GM23248 (cell line): Measurements from ENCODE around the gene PACSIN1. TPM values are rescaled to one million over a fixed set of nuclear protein-coding genes. Genes with fewer than 3 reads are reported as not detected.

Source experiments
- DNase-seq: peaks from one replicate; pipeline ENCODE4 v3.0.0-alpha.2; 2015
- H2AFZ ChIP-seq: fragments of 200-600 bp; sonication (generic); 2 replicates; pipeline ENCODE4 v1.6.1; 2016; ENCODE audit warnings: antibody characterized with exemption
- H3F3A ChIP-seq: fragments of 200-600 bp; sonication (generic); 2 replicates; pipeline ENCODE4 v1.6.1; 2016; ENCODE audit warnings: mild to moderate bottlenecking, antibody characterized with exemption, mixed run types; ENCODE audit not compliant: insufficient read depth
- H3K27ac ChIP-seq: fragments of 200-600 bp; sonication (generic); 2 replicates; pipeline ENCODE4 v1.5.1; 2016; ENCODE audit warnings: mild to moderate bottlenecking
- H3K27me3 ChIP-seq: fragments of 200-600 bp; sonication (generic); replicated peaks from 2 replicates; pipeline ENCODE4 v1.6.1; 2016; ENCODE audit warnings: mild to moderate bottlenecking; ENCODE audit not compliant: insufficient read depth
- H3K36me3 ChIP-seq: fragments of 200-600 bp; sonication (generic); 2 replicates; pipeline ENCODE4 v1.6.1; 2016; ENCODE audit warnings: low read depth, mild to moderate bottlenecking
- H3K4me1 ChIP-seq: fragments of 200-600 bp; sonication (generic); 2 replicates; pipeline ENCODE4 v1.6.1; 2016; ENCODE audit warnings: mild to moderate bottlenecking; ENCODE audit not compliant: insufficient read depth
- H3K4me2 ChIP-seq: fragments of 200-600 bp; sonication (generic); one replicate; pipeline ENCODE4 v1.6.1; 2016; ENCODE audit warnings: mild to moderate bottlenecking; ENCODE audit not compliant: unreplicated experiment
- H3K4me3 ChIP-seq: fragments of 200-600 bp; sonication (generic); 2 replicates; pipeline ENCODE4 v1.5.1; 2016; ENCODE audit warnings: mild to moderate bottlenecking
- H3K79me2 ChIP-seq: fragments of 200-600 bp; sonication (generic); 2 replicates; pipeline ENCODE4 v1.6.1; 2016; ENCODE audit warnings: mild to moderate bottlenecking; ENCODE audit not compliant: insufficient read depth
- H3K9ac ChIP-seq: fragments of 200-600 bp; sonication (generic); 2 replicates; pipeline ENCODE4 v1.6.1; 2016; ENCODE audit warnings: mild to moderate bottlenecking
- H3K9me2 ChIP-seq: fragments of 200-600 bp; sonication (generic); 2 replicates; pipeline ENCODE4 v1.6.1; 2016; ENCODE audit warnings: mixed run types, mild to moderate bottlenecking, moderate library complexity; ENCODE audit not compliant: insufficient read depth
- H3K9me3 ChIP-seq: fragments of 200-600 bp; sonication (generic); one replicate; pipeline ENCODE4 v1.6.1; 2017; ENCODE audit warnings: low read depth
- H4K20me1 ChIP-seq: fragments of 200-600 bp; sonication (generic); 2 replicates; pipeline ENCODE4 v1.6.0; 2016; ENCODE audit not compliant: insufficient read depth
- EZH2 ChIP-seq: fragments of 200-600 bp; sonication (generic); IDR thresholded peaks from 2 replicates; pipeline ENCODE4 v1.6.1; 2018; ENCODE audit warnings: antibody characterized with exemption, mild to moderate bottlenecking; ENCODE audit not compliant: insufficient read depth, poor library complexity, severe bottlenecking
- EZH2phosphoT487 ChIP-seq: fragments of 200-600 bp; sonication (generic); IDR thresholded peaks from 2 replicates; pipeline ENCODE4 v1.6.1; 2018; ENCODE audit warnings: antibody characterized with exemption, moderate library complexity, mild to moderate bottlenecking, low read depth; ENCODE audit not compliant: insufficient read depth
- WGBS, 2 experiments: methylation state at CpG; one replicate each; pipeline ENCODE4 v1.1.6; 2015 to 2017; ENCODE audit warnings: low lambda C conversion rate in 2 of 2, low coverage in 1 of 2; ENCODE audit errors: missing lambda C conversion rate in 2 of 2; 5-methylcytosine and 5-hydroxymethylcytosine counted together
- in situ Hi-C: fragments of 300-500 bp; cut with MboI; formaldehyde crosslinking; loops from 2 replicates; pipeline ENCODE4 v1.15.0; 2020
- polyA plus RNA-seq: library from polyadenylated mRNA; unstranded; fragments of >200 nt; fragmentation: Nextera tagmentation; extraction: Ambion mirVana; gene quantifications from 2 replicates; pipeline ENCODE4 v1.2.1, GENCODE V29; 2016
- total RNA-seq: library from RNA; depleted of rRNA; stranded (reverse); fragments of >200 nt; shearing (Covaris generic); gene quantifications from 2 replicates; pipeline ENCODE4 v1.2.3, GENCODE V29; 2014

PACSIN1 gene
- total and polyA plus RNA-seq, 2 experiments from 2014 or later, result not detected

- Histone ChIP-seq H3K27ac (peak overlapping the region; percentile 70), H3K36me3 (peaks cover 47% of the 10 kb centered on the region), H2AFZ (no peak overlapping the region), H3K9me3 (no peaks in the 10 kb centered on the region), H4K20me1 (no peaks in the 10 kb centered on the region), H3K4me3 (peak overlapping the region; percentile 82), H3K9ac (peak overlapping the region; percentile 92), H3K4me1 (0 out of 2 replicates have a peak, but pooled peaks cover 9% of the 10 kb centered on the region), H3K9me2 (no peaks in the 10 kb centered on the region), H3K79me2 (peaks cover 61% of the 10 kb centered on the region), H3K27me3 (no peaks in the 10 kb centered on the region), H3K4me2 (peak overlapping the region; percentile 98), H3F3A (peaks cover 52% of the 10 kb centered on the region)
- no peak for DNase-seq
- 68 to 74% methylated on average over 19 of the region's 19 CpGs for WGBS, 2 experiments
- TF ChIP-seq EZH2phosphoT487 (no peak), EZH2 (no peak)
- in situ Hi-C loops, result no loop called here
Measured at GRCh38 chr6:34424200-34425131, 41.4 kb upstream of the PACSIN1 start.

GRCh38 chr6:34425132-34425497, 40.8 kb upstream of the PACSIN1 start:
- Histone ChIP-seq H3K4me2 (peak overlapping the region; percentile 98), H3K36me3 (peaks cover 40% of the 10 kb centered on the region), H2AFZ (peak overlapping the region; percentile 88), H3K27me3 (no peaks in the 10 kb centered on the region), H3F3A (peaks cover 46% of the 10 kb centered on the region), H3K9me3 (no peaks in the 10 kb centered on the region), H4K20me1 (no peaks in the 10 kb centered on the region), H3K4me3 (peak overlapping the region; percentile 82), H3K9me2 (no peaks in the 10 kb centered on the region), H3K27ac (peak overlapping the region; percentile 70), H3K4me1 (0 out of 2 replicates have a peak, but pooled peaks cover 9% of the 10 kb centered on the region), H3K79me2 (peaks cover 55% of the 10 kb centered on the region), H3K9ac (peak overlapping the region; percentile 92)
- TF ChIP-seq EZH2phosphoT487, result no peak
- no peak for TF ChIP-seq EZH2
- in situ Hi-C loops, result no loop called here
- 2% methylated on average over 10 of the region's 10 CpGs for WGBS, 2 experiments
- peak; percentile 55 for DNase-seq

- H3F3A ChIP-seq, result peaks cover 41% of the 10 kb centered on the region
- peak within 1 kb of the TSS; percentile 92 for H3K9ac ChIP-seq
- H3K27ac ChIP-seq, result peak within 1 kb of the TSS; percentile 70
- TF ChIP-seq EZH2 (no peak), EZH2phosphoT487 (no peak)
- H3K9me3 ChIP-seq, result no peaks in the 10 kb centered on the region
- H2AFZ ChIP-seq, result peak within 1 kb of the TSS; percentile 88
- H3K4me3 ChIP-seq, result peak within 1 kb of the TSS; percentile 82
- no peaks in the 10 kb centered on the region for H3K9me2 ChIP-seq
- 0 out of 2 replicates have a peak, but pooled peaks cover 9% of the 10 kb centered on the region for H3K4me1 ChIP-seq
- peak; percentile 96 for DNase-seq
- peaks cover 49% of the 10 kb centered on the region for H3K79me2 ChIP-seq
- in situ Hi-C loops, result no loop called here
- H3K36me3 ChIP-seq, result peaks cover 35% of the 10 kb centered on the region
- no peaks in the 10 kb centered on the region for H4K20me1 ChIP-seq
- WGBS, 2 experiments, result 1% methylated on average over 46 to 58 of the region's 58 CpGs
- no peaks in the 10 kb centered on the region for H3K27me3 ChIP-seq
- peak within 1 kb of the TSS; percentile 98 for H3K4me2 ChIP-seq
Measured at GRCh38 chr6:34425498-34426410, 40.1 kb upstream of the PACSIN1 start, which contains the start of gene RPS10. Gene RPS10 (minus strand): TSS chr6:34426069. CDS start chr6:34425221, 848 bp downstream.

GRCh38 chr6:34435916-34436315, 30.0 kb upstream of the PACSIN1 start:
- Histone ChIP-seq H3K27ac (no peak overlapping the region), H3K9ac (no peak overlapping the region), H3F3A (no peaks in the 10 kb centered on the region), H3K9me3 (no peaks in the 10 kb centered on the region), H3K4me1 (no peaks in the 10 kb centered on the region), H3K4me2 (no peak overlapping the region), H3K9me2 (no peaks in the 10 kb centered on the region), H2AFZ (no peak overlapping the region), H3K4me3 (no peak overlapping the region), H3K36me3 (no peaks in the 10 kb centered on the region), H3K27me3 (no peaks in the 10 kb centered on the region), H4K20me1 (no peaks in the 10 kb centered on the region), H3K79me2 (no peaks in the 10 kb centered on the region)
- in situ Hi-C loops, result no loop called here
- no peak for DNase-seq
- TF ChIP-seq EZH2phosphoT487 (no peak), EZH2 (no peak)
- 33 to 51% methylated on average over 5 of the region's 5 CpGs for WGBS, 2 experiments
